ENCODE results near the gene SNX5. TPM values are rescaled to one million over a fixed set of nuclear protein-coding genes. Genes with fewer than 3 reads are reported as not detected.

Gene SNX5
- polyA plus RNA-seq, 4 donors = 180 to 248 (median 218) TPM

- DNase-seq (ENCODE audit: low read depth in 4 of 4, low spot score in 2 of 4) = no peak
Observed at GRCh38 chr20:17921774-17922173, 46.8 kb downstream of the SNX5 start.

- no peak for DNase-seq (ENCODE audit: low read depth in 4 of 4, low spot score in 2 of 4)
Observed at GRCh38 chr20:17919149-17919548, 49.4 kb downstream of the SNX5 start.

- DNase-seq (ENCODE audit: low read depth in 4 of 4, low spot score in 2 of 4) = no peak
Observed at GRCh38 chr20:17917832-17918618, 50.6 kb downstream of the SNX5 start.

GRCh38 chr20:17916433-17916891 lies 52.1 kb downstream of the SNX5 start:
- no peak for DNase-seq (ENCODE audit: low read depth in 4 of 4, low spot score in 2 of 4)

GRCh38 chr20:17914957-17915356 lies 53.6 kb downstream of the SNX5 start:
- DNase-seq (ENCODE audit: low read depth in 4 of 4, low spot score in 2 of 4) = no peak

- DNase-seq (ENCODE audit: low read depth in 4 of 4, low spot score in 2 of 4) = no peak
Observed at GRCh38 chr20:17912916-17913315, 55.7 kb downstream of the SNX5 start.

- DNase-seq (ENCODE audit: low read depth in 4 of 4, low spot score in 2 of 4) = no peak
Observed at GRCh38 chr20:17911927-17912326, 56.7 kb downstream of the SNX5 start.

GRCh38 chr20:17910828-17911294 lies 57.7 kb downstream of the SNX5 start:
- DNase-seq (ENCODE audit: low read depth in 4 of 4, low spot score in 2 of 4) = no peak

- DNase-seq (ENCODE audit: low read depth in 4 of 4, low spot score in 2 of 4) = no peak
Observed at GRCh38 chr20:17909869-17910321, 58.7 kb downstream of the SNX5 start.

GRCh38 chr20:17905544-17905943 lies 63.0 kb downstream of the SNX5 start:
- no peak for DNase-seq (ENCODE audit: low read depth in 4 of 4, low spot score in 2 of 4)

GRCh38 chr20:17904027-17904426 lies 64.6 kb downstream of the SNX5 start:
- no peak for DNase-seq (ENCODE audit: low read depth in 4 of 4, low spot score in 2 of 4)

- no peak for DNase-seq (ENCODE audit: low read depth in 4 of 4, low spot score in 2 of 4)
Observed at GRCh38 chr20:17902531-17903083, 66.0 kb downstream of the SNX5 start.

GRCh38 chr20:17901971-17902370 lies 66.6 kb downstream of the SNX5 start:
- DNase-seq (ENCODE audit: low read depth in 4 of 4, low spot score in 2 of 4) = no peak

- DNase-seq (ENCODE audit: low read depth in 4 of 4, low spot score in 2 of 4) = no peak
Observed at GRCh38 chr20:17898548-17898994, 70.0 kb downstream of the SNX5 start.

- DNase-seq (ENCODE audit: low read depth in 4 of 4, low spot score in 2 of 4) = no peak
Observed at GRCh38 chr20:17897566-17898307, 70.9 kb downstream of the SNX5 start.

- no peak for DNase-seq (ENCODE audit: low read depth in 4 of 4, low spot score in 2 of 4)
Observed at GRCh38 chr20:17896771-17897369, 71.7 kb downstream of the SNX5 start.

- DNase-seq (ENCODE audit: low read depth in 4 of 4, low spot score in 2 of 4) = no peak
Observed at GRCh38 chr20:17896193-17896723, 72.3 kb downstream of the SNX5 start.

- no peak for DNase-seq (ENCODE audit: low read depth in 4 of 4, low spot score in 2 of 4)
Observed at GRCh38 chr20:17895641-17896171, 72.9 kb downstream of the SNX5 start.

- DNase-seq (ENCODE audit: low read depth in 4 of 4, low spot score in 2 of 4) = no peak
Observed at GRCh38 chr20:17893445-17893844, 75.1 kb downstream of the SNX5 start.

- DNase-seq (ENCODE audit: low read depth in 4 of 4, low spot score in 2 of 4) = no peak
Observed at GRCh38 chr20:17892189-17892938, 76.2 kb downstream of the SNX5 start.
